Brain pericyte (primary cell): ENCODE data around the gene OR5F1.

Source experiments
- DNase-seq: peaks from one replicate; pipeline ENCODE4 v3.0.0-alpha.2; 2012; ENCODE audit warnings: low read depth, low spot score

Gene OR5F1

GRCh38 chr11:55994525-55994924, at the start of gene OR5F1:
TSS of gene OR5F1 (minus strand) at chr11:55994625. CDS start at chr11:55994625, 0 bp downstream.
- DNase-seq, result no peak

DNA sequence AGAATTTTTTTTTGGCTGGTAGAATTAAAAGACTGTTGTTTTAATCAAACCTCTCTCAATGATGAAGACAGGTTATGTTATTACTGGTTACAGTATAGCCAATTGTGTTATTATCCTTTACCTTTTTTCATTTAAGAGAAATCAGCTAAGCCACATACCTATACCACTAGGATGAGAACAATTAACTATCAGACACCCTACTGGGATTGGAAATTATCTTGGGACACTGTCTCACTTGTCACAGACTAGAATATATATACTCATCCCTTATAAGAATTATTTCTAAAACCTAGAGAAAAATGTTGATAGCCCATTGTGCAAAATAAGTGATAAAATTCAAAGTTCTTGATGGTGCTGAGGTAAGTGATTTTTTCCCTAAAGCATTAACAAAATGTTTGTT, 32.9 kb upstream of the OR5F1 start, which contains the start of gene OR5AS1:
Gene OR5AS1, plus strand, starts transcription at position 301 of the 400 bp plus-strand sequence. CDS start 2,765 bp downstream, outside the sequence.
- DNase-seq, result no peak

GRCh38 chr11:56013805-56014204, 19.4 kb upstream of the OR5F1 start:
- DNase-seq, result no peak

- no peak for DNase-seq
Measured at GRCh38 chr11:56010716-56011115, 16.3 kb upstream of the OR5F1 start.

DNA sequence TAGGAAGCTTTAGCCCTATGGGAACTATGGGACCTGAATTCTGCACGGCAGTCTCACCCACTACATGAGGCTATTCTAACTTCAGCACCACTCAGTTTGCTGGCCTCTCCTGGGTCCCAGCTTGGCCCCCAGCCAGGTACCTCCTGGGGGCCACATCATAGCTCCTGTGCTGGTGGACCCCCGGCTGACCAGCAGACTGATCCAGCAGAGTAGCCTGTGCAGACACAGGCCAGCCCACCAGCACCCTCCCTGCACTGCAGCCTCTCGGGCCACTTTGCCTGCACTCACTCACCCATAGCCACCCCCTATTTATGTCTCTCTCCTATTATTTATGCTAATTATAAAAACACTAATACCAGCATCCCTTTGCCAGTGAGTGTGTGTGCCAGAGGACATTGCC, 23.5 kb downstream of the OR5F1 start:
- DNase-seq, result no peak

GRCh38 chr11:55969845-55970244, 24.6 kb downstream of the OR5F1 start, which contains the start of gene OR10AG1:
TSS of gene OR10AG1 (minus strand) at chr11:55969945. CDS start at chr11:55969907, 38 bp downstream.
- DNase-seq, result no peak

- DNase-seq, result no peak
Measured at GRCh38 chr11:55967914-55968313, 26.5 kb downstream of the OR5F1 start.

DNA sequence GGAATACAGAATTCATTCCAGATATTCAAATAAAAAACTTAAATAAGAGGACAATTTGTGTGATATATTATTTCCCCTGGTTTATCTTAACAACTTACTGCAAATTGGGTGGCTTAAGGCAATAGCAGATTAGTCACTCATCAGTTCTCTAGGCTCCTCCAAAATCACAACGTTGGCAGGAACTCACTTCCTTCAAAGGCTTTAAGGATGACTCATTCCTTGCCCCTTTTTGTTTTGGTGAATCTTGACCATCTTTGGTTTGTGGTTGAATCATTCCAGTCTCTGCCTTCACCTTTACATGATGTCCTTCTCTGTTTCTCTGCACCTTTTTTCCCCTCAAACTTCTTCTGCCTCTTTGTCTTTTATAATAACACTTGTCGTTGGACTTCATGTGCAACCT, 28.0 kb downstream of the OR5F1 start:
- no peak for DNase-seq

DNA sequence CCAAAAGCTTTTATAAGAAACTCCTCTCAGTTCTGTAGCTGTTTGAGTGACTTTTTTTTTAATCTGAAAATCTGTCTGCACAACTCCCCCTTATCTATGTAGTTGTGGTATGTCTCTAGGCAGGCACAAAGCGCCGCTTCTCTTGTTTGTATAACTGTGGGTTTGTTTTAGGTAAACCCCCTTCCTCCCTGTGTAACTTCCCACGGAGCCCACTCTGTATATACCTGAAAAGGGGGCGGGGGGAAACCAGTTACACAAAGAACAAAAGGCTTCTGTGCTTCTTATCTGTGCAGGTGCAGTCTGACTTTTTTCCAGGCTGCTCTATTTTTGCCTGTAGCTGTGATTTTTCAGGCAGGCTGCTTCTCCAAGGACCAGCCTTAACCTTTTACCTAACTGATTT, 37.9 kb downstream of the OR5F1 start:
- no peak for DNase-seq

GRCh38 chr11:55949330-55949729, 45.1 kb downstream of the OR5F1 start:
- DNase-seq, result no peak
